Stimulated activated memory B cell treated with anti-CD40 and anti-IgM and Interleukin-4, amounts not matched to agents 10 μg/mL and 1 μg/mL and 100 μg/mL, for 72 hours (primary cell): ENCODE data around the gene ZNF460.
A peak's percentile ranks its signal among the peaks of the same experiment; 100 is the strongest.
"Not testable (repeated sequence)": the region's sequence is repeated elsewhere in the genome, so short reads cannot be mapped to it uniquely, and the experiment has no call there.

Experiments
- ATAC-seq: fragments of 150-1000 bp; cut with Tn5 transposase; 2 replicates; pipeline ENCODE4 v1.10.0; 2021
- H3K27ac Mint-ChIP-seq: one replicate; pipeline ENCODE4 v1.8.0; 2022; ENCODE audit warnings: mild to moderate bottlenecking, mixed read lengths
- H3K27me3 Mint-ChIP-seq: one replicate; pipeline ENCODE4 v1.8.0; 2022; ENCODE audit warnings: mixed read lengths
- H3K36me3 Mint-ChIP-seq: one replicate; pipeline ENCODE4 v1.8.0; 2022; ENCODE audit warnings: mixed read lengths
- H3K4me1 Mint-ChIP-seq: one replicate; pipeline ENCODE4 v1.8.0; 2022; ENCODE audit warnings: mixed read lengths
- H3K4me3 Mint-ChIP-seq: one replicate; pipeline ENCODE4 v1.8.0; 2022; ENCODE audit warnings: mild to moderate bottlenecking, moderate library complexity, mixed read lengths
- H3K9me3 Mint-ChIP-seq: one replicate; pipeline ENCODE4 v1.8.0; 2022; ENCODE audit warnings: mixed read lengths

Gene ZNF460

DNA sequence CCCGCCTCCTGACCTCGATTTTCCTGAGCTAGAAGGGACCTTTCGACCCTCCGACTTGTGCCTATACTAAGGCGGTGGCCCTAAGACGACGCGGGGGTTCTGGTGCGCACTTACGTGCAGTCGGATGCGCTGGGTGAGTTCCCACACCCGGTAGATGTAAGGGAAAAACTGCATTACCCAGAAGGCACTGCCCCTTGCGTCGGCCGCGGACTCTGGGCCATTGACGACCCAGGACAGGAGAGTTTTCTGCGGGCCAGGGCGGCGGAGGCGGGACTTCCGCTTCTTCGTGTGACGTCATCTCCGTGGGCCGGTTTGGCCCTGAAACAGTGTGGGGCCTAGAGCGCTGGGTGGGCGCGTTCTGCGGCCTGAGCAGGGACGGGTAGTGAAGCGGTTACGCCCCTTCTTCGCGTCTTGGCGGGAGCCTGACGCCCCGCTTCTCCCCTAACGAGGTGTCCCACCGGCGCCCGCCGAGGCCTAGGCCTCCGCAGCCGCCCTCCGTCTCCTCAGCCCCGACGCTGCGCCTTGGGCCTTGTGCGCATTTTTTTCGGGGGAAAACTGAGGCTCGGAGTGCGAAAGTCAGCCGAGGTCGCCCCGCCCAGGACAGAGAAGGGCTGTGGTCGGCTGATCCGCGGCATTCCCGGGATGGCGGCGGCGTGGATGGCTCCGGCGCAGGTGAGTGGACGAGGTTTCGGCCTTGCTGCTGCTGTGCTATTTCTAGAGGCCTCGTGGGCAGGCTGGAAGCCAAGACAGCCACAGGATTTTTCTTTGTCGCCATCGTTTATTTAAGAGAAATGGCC lies at the start of gene ZNF460:
TSS of gene ZNF460 (plus strand) at position 321 of the 797 bp plus-strand sequence. CDS start at position 643, 322 bp downstream.
- H3K9me3 Mint-ChIP-seq, result no peaks in the 10 kb centered on the region
- H3K36me3 Mint-ChIP-seq, result peaks cover 25% of the 10 kb centered on the region
- H3K4me1 Mint-ChIP-seq, result peaks cover 37% of the 10 kb centered on the region
- H3K4me3 Mint-ChIP-seq, result no peak within 1 kb of the TSS
- peak; percentile 94 for ATAC-seq
- H3K27me3 Mint-ChIP-seq, result no peaks in the 10 kb centered on the region
- no peak within 1 kb of the TSS for H3K27ac Mint-ChIP-seq

DNA sequence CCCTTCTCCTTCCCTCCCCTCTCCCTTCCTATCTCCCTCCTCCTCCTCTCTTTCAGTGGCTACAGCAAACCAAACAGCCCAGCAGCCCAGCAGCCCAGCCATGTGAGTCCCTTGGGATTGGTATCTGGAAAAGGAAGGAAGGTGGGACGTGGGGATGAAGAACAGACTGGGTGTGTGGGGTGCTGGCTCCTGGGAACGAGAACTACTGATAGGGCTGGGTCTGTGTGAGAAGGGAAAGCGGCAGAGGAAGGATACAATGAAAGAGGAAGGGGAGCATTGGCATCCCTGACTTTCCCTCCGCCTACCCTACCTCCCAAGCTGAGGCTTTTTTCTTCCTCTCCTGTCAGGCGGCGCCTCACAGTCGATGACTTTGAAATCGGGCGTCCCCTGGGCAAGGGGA lies 48.6 kb upstream of the ZNF460 start:
- H3K27me3 Mint-ChIP-seq, result no peaks in the 10 kb centered on the region
- no peaks in the 10 kb centered on the region for H3K36me3 Mint-ChIP-seq
- peaks cover 3% of the 10 kb centered on the region for H3K9me3 Mint-ChIP-seq
- ATAC-seq, result no peak
- H3K4me3 Mint-ChIP-seq, result no peak overlapping the region
- H3K27ac Mint-ChIP-seq, result peak overlapping the region; percentile 74
- peaks cover 22% of the 10 kb centered on the region for H3K4me1 Mint-ChIP-seq

DNA sequence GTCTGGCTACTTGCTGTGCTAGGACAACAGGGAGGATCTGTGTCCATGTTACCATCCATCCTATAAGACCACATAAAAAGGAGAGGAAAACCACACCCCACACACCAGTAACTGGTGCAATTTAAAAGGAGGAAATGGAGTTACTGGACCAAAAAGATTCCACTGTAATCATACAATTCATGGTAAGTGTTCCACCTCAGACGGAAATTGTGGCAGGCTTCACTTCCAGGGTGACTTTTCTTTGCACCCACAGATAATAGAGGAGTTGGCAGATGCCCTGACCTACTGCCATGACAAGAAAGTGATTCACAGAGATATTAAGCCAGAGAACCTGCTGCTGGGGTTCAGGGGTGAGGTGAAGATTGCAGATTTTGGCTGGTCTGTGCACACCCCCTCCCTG lies 47.1 kb upstream of the ZNF460 start:
- no peaks in the 10 kb centered on the region for H3K36me3 Mint-ChIP-seq
- peaks cover 22% of the 10 kb centered on the region for H3K4me1 Mint-ChIP-seq
- H3K27ac Mint-ChIP-seq, result peak overlapping the region; percentile 23
- no peak overlapping the region for H3K4me3 Mint-ChIP-seq
- peak; percentile 20 for ATAC-seq
- no peaks in the 10 kb centered on the region for H3K27me3 Mint-ChIP-seq
- peaks cover 3% of the 10 kb centered on the region for H3K9me3 Mint-ChIP-seq

DNA sequence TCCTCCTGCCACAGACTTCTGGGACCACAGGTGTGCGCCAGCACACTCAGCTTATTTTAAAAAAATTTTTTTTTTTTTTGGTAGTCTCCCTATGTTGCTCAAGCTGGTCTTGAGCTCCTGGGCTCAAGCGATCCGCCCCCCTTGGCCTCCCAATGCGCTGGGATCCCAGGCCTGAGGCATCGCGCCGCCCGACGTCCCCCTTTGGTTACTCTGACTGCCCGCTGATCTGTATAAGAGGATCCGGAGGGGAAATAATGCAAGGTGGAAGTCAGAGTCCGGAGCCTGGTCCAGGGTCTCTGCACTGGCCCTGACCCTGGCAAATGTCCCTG lies 40.3 kb upstream of the ZNF460 start:
- H3K4me3 Mint-ChIP-seq, result peak overlapping the region; percentile 83
- peak overlapping the region; percentile 97 for H3K27ac Mint-ChIP-seq
- no peaks in the 10 kb centered on the region for H3K27me3 Mint-ChIP-seq
- no peak for ATAC-seq
- H3K4me1 Mint-ChIP-seq, result peaks cover 43% of the 10 kb centered on the region
- peaks cover 19% of the 10 kb centered on the region for H3K36me3 Mint-ChIP-seq
- H3K9me3 Mint-ChIP-seq, result no peaks in the 10 kb centered on the region

DNA sequence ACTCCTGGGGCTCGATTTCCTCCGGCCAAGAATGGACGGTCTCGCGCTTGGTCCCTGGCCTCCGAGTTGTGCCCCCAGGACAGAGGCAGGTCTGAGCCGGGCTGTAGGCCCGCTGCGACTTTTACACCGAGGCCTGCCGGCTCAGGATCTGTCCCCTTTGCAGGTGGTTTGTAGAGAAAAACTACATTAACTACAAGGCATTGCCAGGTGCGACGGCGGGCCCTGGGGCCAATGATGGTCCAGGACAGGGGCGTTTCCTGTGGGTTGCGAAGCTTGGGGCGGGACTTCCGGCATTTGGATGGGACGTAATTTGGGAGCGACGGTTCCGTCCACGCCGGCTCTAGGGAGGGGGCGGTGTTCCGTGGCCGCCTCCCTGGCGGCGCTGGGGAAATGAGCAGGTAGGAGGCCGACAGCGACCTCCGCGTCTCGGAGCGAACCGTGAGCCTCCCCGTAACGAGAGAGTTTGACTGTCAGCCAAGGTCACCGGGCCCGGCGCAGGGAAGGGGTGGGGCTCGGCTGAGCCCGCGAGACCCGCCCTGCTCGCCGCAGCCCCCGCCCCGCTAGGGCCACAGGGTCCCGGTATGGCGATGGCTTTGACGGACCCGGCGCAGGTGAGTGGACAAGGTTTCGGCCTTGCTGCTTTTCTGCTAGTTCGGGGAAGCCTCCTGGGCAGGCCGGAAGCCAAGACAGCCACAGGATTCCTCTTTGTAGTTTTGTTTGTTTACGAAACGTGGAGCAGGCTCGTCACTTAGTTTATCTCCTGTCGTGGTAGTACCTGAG lies 39.8 kb upstream of the ZNF460 start, which contains the start of gene ZNF805:
TSS of gene ZNF805 (plus strand) at position 322 of the 780 bp plus-strand sequence. CDS start at position 582, 260 bp downstream.
- ATAC-seq, result peak; percentile 96
- Mint-ChIP-seq H3K27ac (peak within 1 kb of the TSS; percentile 97), H3K4me3 (peak within 1 kb of the TSS; percentile 83), H3K9me3 (no peaks in the 10 kb centered on the region), H3K4me1 (peaks cover 48% of the 10 kb centered on the region), H3K36me3 (peaks cover 25% of the 10 kb centered on the region), H3K27me3 (no peaks in the 10 kb centered on the region)

DNA sequence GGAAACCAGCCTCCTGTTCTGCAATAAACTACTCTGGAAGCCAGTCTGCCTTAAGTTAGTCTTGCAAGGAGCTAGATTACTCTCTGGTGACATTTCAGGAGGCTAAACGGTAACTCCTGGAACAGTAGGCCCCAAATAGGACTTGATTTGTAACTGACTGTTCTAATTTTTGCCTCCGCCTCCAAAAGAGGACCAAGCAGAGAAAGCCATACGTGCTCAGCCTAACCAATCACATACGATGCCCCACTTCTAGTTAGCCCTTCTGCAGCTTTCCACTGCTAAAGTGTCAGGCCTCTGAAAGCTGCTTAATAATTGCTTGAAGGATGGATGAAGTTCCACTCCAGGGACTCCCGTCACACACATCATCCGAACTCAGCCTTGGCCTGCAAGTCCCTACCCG lies 39.1 kb upstream of the ZNF460 start:
- peaks cover 30% of the 10 kb centered on the region for H3K36me3 Mint-ChIP-seq
- no peak for ATAC-seq
- no peaks in the 10 kb centered on the region for H3K27me3 Mint-ChIP-seq
- peaks cover 48% of the 10 kb centered on the region for H3K4me1 Mint-ChIP-seq
- no peaks in the 10 kb centered on the region for H3K9me3 Mint-ChIP-seq
- peak overlapping the region; percentile 97 for H3K27ac Mint-ChIP-seq
- peak overlapping the region; percentile 83 for H3K4me3 Mint-ChIP-seq

DNA sequence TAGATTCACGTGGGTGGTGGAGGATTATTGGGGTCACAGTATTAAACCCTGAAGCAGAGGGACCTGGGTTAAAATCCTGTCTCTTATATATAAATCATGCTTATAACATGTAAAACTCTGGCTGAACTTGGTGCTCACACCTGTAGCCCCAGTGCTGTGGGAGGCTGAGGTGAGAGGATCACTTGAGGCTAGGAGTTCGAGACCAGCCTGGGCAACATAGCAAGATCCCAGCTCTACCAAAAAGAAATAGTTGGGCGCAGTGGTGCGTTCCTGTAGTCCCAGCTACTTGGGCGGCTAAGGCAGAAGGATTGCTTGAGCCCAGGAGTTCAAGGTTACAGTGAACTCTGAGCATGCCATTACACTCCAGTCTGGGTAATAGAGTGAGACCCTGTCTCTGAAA lies 37.5 kb upstream of the ZNF460 start:
- peaks cover 39% of the 10 kb centered on the region for H3K36me3 Mint-ChIP-seq
- H3K27me3 Mint-ChIP-seq, result no peaks in the 10 kb centered on the region
- H3K4me1 Mint-ChIP-seq, result peaks cover 48% of the 10 kb centered on the region
- no peak overlapping the region for H3K4me3 Mint-ChIP-seq
- no peaks in the 10 kb centered on the region for H3K9me3 Mint-ChIP-seq
- no peak overlapping the region for H3K27ac Mint-ChIP-seq
- no peak for ATAC-seq

DNA sequence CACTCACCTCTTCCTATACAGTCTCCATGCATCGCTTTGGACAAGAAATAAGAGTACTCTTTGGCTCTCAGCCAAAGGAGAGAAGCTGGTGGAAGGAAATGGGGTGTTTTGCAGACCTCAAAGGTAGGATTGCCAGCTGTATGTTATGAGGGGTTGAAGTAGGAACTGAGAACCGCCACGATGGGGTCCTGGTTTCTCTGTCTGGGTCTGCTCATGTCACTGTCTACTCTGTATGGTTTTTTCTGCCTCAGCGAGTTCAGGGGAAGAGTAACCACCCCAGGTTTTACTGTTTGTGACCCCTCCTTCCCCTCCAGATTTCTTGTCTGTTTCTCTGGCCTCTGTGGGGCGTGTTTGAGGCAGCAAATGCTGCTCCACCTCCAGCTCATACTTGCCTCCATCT lies 35.8 kb upstream of the ZNF460 start:
- peak overlapping the region; percentile 72 for H3K27ac Mint-ChIP-seq
- no peaks in the 10 kb centered on the region for H3K9me3 Mint-ChIP-seq
- no peak overlapping the region for H3K4me3 Mint-ChIP-seq
- H3K4me1 Mint-ChIP-seq, result peaks cover 48% of the 10 kb centered on the region
- ATAC-seq, result peak; percentile 79
- H3K27me3 Mint-ChIP-seq, result no peaks in the 10 kb centered on the region
- peaks cover 55% of the 10 kb centered on the region for H3K36me3 Mint-ChIP-seq

DNA sequence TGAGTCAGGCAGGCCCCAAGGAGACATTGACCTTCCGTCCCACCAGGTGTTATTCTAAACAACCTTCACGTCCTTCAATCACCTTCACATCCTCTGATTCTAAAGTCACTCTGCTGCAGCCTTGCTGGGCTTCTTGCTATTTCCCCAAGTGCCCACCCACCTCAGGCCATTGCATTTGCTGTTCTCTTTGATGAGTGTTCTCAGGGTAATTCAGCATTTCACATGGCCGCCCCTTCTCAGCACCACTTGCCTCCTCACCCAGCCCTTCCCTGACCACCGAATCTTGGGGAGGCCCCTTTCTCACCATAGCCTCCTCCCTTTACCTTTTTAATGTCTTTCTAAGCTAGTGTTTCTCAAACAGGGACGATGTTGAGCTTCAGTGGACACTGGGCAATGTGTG lies 35.2 kb upstream of the ZNF460 start:
- peak overlapping the region; percentile 72 for H3K27ac Mint-ChIP-seq
- peak overlapping the region; percentile 23 for H3K4me3 Mint-ChIP-seq
- peaks cover 45% of the 10 kb centered on the region for H3K4me1 Mint-ChIP-seq
- H3K27me3 Mint-ChIP-seq, result no peaks in the 10 kb centered on the region
- ATAC-seq, result no peak
- H3K36me3 Mint-ChIP-seq, result peaks cover 59% of the 10 kb centered on the region
- H3K9me3 Mint-ChIP-seq, result no peaks in the 10 kb centered on the region

DNA sequence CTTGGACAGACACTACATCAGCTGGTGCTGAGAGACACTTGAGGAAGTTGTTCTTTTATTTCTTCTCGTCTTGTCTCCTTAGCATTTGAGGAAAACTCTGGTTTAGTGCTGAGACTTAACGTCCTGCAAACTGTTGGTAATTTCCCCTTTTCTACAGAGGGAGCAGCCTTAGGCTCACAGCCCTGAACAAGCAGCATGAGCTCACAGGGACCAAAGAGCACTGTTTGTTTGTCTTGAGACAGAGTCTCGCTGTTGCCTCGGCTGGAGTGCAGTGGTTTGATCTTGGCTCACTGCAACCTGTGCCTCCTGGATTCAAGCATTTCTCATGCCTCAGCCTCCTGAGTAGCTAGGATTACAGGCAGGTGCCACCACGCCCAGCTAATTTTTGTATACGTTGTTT lies 34.3 kb upstream of the ZNF460 start:
- Mint-ChIP-seq H3K4me3 (no peak overlapping the region), H3K27me3 (no peaks in the 10 kb centered on the region), H3K27ac (no peak overlapping the region), H3K4me1 (peaks cover 42% of the 10 kb centered on the region), H3K9me3 (no peaks in the 10 kb centered on the region), H3K36me3 (peaks cover 65% of the 10 kb centered on the region)
- ATAC-seq, result no peak

DNA sequence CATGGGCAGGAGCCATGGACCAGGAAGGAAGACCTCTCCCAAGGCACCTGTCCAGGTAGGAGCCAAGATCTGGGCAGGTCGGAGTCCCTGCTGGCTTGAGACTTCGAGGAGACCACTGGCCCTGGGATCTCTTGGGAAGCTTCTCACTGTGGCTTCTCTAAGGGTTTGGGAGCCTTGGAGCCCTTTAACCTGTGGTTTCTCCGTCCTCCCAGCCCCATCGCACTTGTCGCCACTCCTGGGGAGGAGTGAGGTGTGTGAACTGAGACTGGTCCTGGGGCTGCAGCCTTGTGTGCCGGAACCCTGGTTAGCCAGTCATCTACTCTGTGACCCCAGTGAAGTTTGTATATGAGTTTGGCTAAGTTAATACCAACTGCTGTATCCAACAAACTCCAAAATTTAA lies 31.6 kb upstream of the ZNF460 start:
- no peaks in the 10 kb centered on the region for H3K9me3 Mint-ChIP-seq
- no peak overlapping the region for H3K4me3 Mint-ChIP-seq
- H3K27ac Mint-ChIP-seq, result no peak overlapping the region
- no peak for ATAC-seq
- peaks cover 90% of the 10 kb centered on the region for H3K36me3 Mint-ChIP-seq
- H3K27me3 Mint-ChIP-seq, result no peaks in the 10 kb centered on the region
- peaks cover 28% of the 10 kb centered on the region for H3K4me1 Mint-ChIP-seq

DNA sequence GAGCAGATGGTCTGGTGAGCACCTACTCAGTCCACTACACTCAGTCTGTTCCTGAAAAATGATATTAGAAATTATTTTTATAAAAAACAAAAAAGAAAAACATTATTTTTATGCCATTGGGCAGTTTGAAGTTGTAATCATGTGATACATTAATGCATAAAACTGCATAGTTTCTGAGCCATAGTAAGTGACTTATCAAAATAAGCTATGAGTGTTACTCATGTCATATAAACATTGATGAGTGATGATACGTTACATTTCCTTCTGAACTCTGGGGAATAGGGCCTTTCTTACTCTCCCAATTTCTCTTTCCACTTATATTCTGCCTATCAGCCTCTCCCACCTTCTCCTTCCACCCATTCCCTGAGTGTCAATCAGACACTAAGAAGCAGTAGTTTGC lies 31.0 kb upstream of the ZNF460 start:
- H3K27me3 Mint-ChIP-seq, result no peaks in the 10 kb centered on the region
- no peak overlapping the region for H3K4me3 Mint-ChIP-seq
- peaks cover 90% of the 10 kb centered on the region for H3K36me3 Mint-ChIP-seq
- H3K27ac Mint-ChIP-seq, result no peak overlapping the region
- no peak for ATAC-seq
- H3K4me1 Mint-ChIP-seq, result peaks cover 21% of the 10 kb centered on the region
- no peaks in the 10 kb centered on the region for H3K9me3 Mint-ChIP-seq

DNA sequence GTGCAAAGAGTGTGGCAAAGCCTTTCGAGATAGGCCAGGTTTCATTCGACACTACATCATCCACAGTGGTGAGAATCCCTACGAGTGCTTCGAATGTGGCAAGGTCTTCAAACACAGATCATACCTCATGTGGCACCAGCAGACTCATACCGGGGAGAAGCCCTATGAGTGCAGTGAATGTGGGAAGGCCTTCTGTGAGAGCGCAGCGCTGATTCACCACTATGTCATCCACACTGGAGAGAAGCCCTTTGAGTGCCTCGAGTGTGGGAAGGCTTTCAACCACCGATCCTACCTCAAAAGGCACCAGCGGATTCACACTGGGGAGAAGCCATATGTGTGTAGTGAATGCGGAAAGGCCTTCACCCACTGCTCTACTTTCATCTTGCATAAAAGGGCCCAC lies 26.5 kb upstream of the ZNF460 start:
- H3K9me3 Mint-ChIP-seq, H3K4me3 Mint-ChIP-seq, H3K27ac Mint-ChIP-seq, ATAC-seq, H3K27me3 Mint-ChIP-seq: not testable (repeated sequence)
- H3K36me3 Mint-ChIP-seq, result peaks cover 86% of the 10 kb centered on the region
- H3K4me1 Mint-ChIP-seq, result peaks cover 18% of the 10 kb centered on the region

DNA sequence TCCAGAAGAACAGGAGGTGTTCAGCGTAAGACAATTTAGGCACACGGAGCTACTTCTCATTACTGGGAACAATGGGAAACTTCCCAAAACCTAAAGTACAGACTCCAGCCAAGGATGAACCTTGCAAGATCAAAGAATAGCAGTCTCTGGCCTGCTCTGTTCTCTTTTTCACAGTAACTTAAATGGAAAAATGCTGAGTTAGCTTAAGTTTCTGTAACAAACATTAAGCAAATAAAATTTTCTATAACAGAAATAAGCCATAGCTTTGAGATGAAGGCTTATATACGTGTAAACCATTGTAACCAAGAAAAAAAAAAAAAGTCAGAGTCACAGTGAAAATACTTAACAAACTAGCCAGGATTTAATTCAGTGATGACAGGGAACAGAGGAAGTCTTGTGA lies 18.2 kb upstream of the ZNF460 start:
- no peaks in the 10 kb centered on the region for H3K27me3 Mint-ChIP-seq

DNA sequence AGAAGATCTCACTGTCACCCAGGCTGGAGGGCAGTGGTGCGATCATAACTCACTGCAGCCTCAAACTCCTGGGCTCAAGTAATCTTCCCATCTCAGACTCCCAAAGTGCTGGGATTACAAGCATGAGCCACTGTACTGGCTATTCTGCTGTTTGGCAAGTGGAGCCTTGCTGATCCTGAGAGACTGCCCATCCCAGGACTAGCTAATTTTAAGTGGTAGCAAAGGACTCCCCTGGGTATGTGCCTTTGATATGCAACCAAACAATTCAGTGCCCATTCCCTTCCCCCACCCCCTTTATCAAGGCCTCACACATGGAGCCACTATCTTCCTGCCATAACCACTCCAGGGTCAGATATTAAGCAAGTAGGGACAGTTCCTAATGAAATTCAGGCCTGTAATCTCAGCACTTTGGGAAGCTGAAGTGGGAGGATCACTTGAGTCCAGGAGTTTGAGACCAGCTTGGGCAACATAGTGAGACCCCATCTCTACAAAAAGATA lies 17.0 kb upstream of the ZNF460 start:
- ATAC-seq, result no peak
- no peaks in the 10 kb centered on the region for H3K9me3 Mint-ChIP-seq
- H3K27me3 Mint-ChIP-seq, result no peaks in the 10 kb centered on the region
- H3K27ac Mint-ChIP-seq, result no peak overlapping the region
- H3K4me3 Mint-ChIP-seq, result no peak overlapping the region
- peaks cover 60% of the 10 kb centered on the region for H3K36me3 Mint-ChIP-seq
- peaks cover 20% of the 10 kb centered on the region for H3K4me1 Mint-ChIP-seq

More for the DNA sequence above, 18.2 kb upstream of the ZNF460 start:
- no peak overlapping the region for H3K27ac Mint-ChIP-seq
- peaks cover 19% of the 10 kb centered on the region for H3K4me1 Mint-ChIP-seq
- no peak overlapping the region for H3K4me3 Mint-ChIP-seq
- H3K36me3 Mint-ChIP-seq, result peaks cover 68% of the 10 kb centered on the region
- no peaks in the 10 kb centered on the region for H3K9me3 Mint-ChIP-seq
- ATAC-seq, result no peak
